ENCODE measurements around the gene OR2V1. TPM values are rescaled to one million over a fixed set of nuclear protein-coding genes. Genes with fewer than 3 reads are reported as not detected.
"Not testable (repeated sequence)": the region's sequence is repeated elsewhere in the genome, so short reads cannot be mapped to it uniquely, and the experiment has no call there.

OR2V1 gene
- total and polyA plus RNA-seq, 2 experiments from 2014 or later: not detected

- Histone ChIP-seq H3K79me2 (no peaks in the 10 kb centered on the region), H3K4me3 (no peak overlapping the region), H4K20me1 (ENCODE audit: insufficient read depth, poor library complexity, severe bottlenecking) (no peaks in the 10 kb centered on the region), H3K4me2 (no peak overlapping the region), H3K27ac (no peak overlapping the region), H3K9me3 (ENCODE audit: low read depth) (no peaks in the 10 kb centered on the region), H2AFZ (no peak overlapping the region), H3K4me1 (ENCODE audit: insufficient read depth) (peaks cover 1% of the 10 kb centered on the region), H3K9me2 (replicated peaks; ENCODE audit: insufficient read depth) (no peaks in the 10 kb centered on the region), H3K36me3 (replicated peaks; ENCODE audit: insufficient read depth, low read depth) (no peaks in the 10 kb centered on the region), H3K27me3 (peaks cover 28% of the 10 kb centered on the region)
- no peak for DNase-seq (ENCODE audit: low spot score)
- TF ChIP-seq CTCF (IDR thresholded peaks at IDR 0.05; ENCODE audit: poor library complexity) (no peak), EZH2phosphoT487 (IDR thresholded peaks at IDR 0.05; ENCODE audit: low read depth, severe bottlenecking, unreplicated experiment) (no peak), EZH2 (IDR thresholded peaks at IDR 0.05; ENCODE audit: borderline replicate concordance) (no peak)
- WGBS (ENCODE audit: low lambda C conversion rate, missing lambda C conversion rate): 29% methylated on average over 16 of the region's 16 CpGs
These were observed 32.6 kb upstream of the OR2V1 start for GRCh38 chr5:181163487-181164075.

GRCh38 chr5:181161534-181162175 lies 30.7 kb upstream of the OR2V1 start:
- TF ChIP-seq EZH2 (IDR thresholded peaks at IDR 0.05; ENCODE audit: borderline replicate concordance): no peak
- no peak for TF ChIP-seq EZH2phosphoT487 (IDR thresholded peaks at IDR 0.05; ENCODE audit: low read depth, severe bottlenecking, unreplicated experiment)
- TF ChIP-seq CTCF (IDR thresholded peaks at IDR 0.05; ENCODE audit: poor library complexity): no peak
- H3K36me3 ChIP-seq (replicated peaks; ENCODE audit: insufficient read depth, low read depth): no peaks in the 10 kb centered on the region
- H2AFZ ChIP-seq: no peak overlapping the region
- H3K9me2 ChIP-seq (replicated peaks; ENCODE audit: insufficient read depth): no peaks in the 10 kb centered on the region
- no peaks in the 10 kb centered on the region for H3K79me2 ChIP-seq
- H3K27ac ChIP-seq: peak overlapping the region; percentile 40
- WGBS (ENCODE audit: low lambda C conversion rate, missing lambda C conversion rate): 79% methylated on average over 4 of the region's 4 CpGs
- H3K27me3 ChIP-seq: peaks cover 18% of the 10 kb centered on the region
- H3K4me3 ChIP-seq: no peak overlapping the region
- no peak for DNase-seq (ENCODE audit: low spot score)
- H3K4me2 ChIP-seq: peak overlapping the region; percentile 65
- H4K20me1 ChIP-seq (ENCODE audit: insufficient read depth, poor library complexity, severe bottlenecking): no peaks in the 10 kb centered on the region
- no peaks in the 10 kb centered on the region for H3K9me3 ChIP-seq (ENCODE audit: low read depth)
- H3K4me1 ChIP-seq (ENCODE audit: insufficient read depth): no peaks in the 10 kb centered on the region

GRCh38 chr5:181160755-181161533 lies 30.0 kb upstream of the OR2V1 start:
- Histone ChIP-seq H3K27ac (peak overlapping the region; percentile 40), H3K4me2 (peak overlapping the region; percentile 65), H3K27me3 (peaks cover 19% of the 10 kb centered on the region)
- WGBS (ENCODE audit: low lambda C conversion rate, missing lambda C conversion rate): 71% methylated on average over 5 of the region's 48 CpGs
- H4K20me1 ChIP-seq (ENCODE audit: insufficient read depth, poor library complexity, severe bottlenecking); H3K4me1 ChIP-seq (ENCODE audit: insufficient read depth); H2AFZ ChIP-seq; H3K79me2 ChIP-seq; H3K9me3 ChIP-seq (ENCODE audit: low read depth); H3K36me3 ChIP-seq (replicated peaks; ENCODE audit: insufficient read depth, low read depth); H3K9me2 ChIP-seq (replicated peaks; ENCODE audit: insufficient read depth); H3K4me3 ChIP-seq: not testable (repeated sequence)
- peak; percentile 32 for DNase-seq (ENCODE audit: low spot score)

All from hepatocyte (in vitro differentiated cells).